GM23338 (cell line): Measurements from ENCODE around the gene SORBS2. TPM values are rescaled to one million over a fixed set of nuclear protein-coding genes. Genes with fewer than 3 reads are reported as not detected.

Source experiments
- ATAC-seq: fragments of 200-7000 bp; cut with Tn5 transposase; 3 replicates; pipeline ENCODE4 v1.9.1; 2020
- DNase-seq: peaks from one replicate; pipeline ENCODE4 v3.0.0-alpha.2; 2015; ENCODE audit warnings: low spot score
- H2AFZ ChIP-seq: fragments of 200-600 bp; sonication (generic); 2 replicates; pipeline ENCODE4 v1.8.0; 2016; ENCODE audit warnings: antibody characterized with exemption, mild to moderate bottlenecking, moderate library complexity
- H3F3A ChIP-seq: fragments of 200-600 bp; sonication (generic); replicated peaks from 2 replicates; pipeline ENCODE4 v1.8.0; 2017; ENCODE audit warnings: antibody characterized with exemption, mixed run types, low read depth
- H3K27ac ChIP-seq: fragments of 200-600 bp; sonication (generic); 2 replicates; pipeline ENCODE4 v1.6.1; 2016; ENCODE audit warnings: low read depth
- H3K27me3 ChIP-seq: fragments of 200-600 bp; sonication (generic); 2 replicates; pipeline ENCODE4 v1.8.0; 2016; ENCODE audit warnings: mild to moderate bottlenecking, mixed run types, moderate library complexity; ENCODE audit not compliant: insufficient read depth
- H3K36me3 ChIP-seq: fragments of 200-600 bp; sonication (generic); 2 replicates; pipeline ENCODE4 v1.8.0; 2016; ENCODE audit warnings: mild to moderate bottlenecking; ENCODE audit not compliant: insufficient read depth
- H3K4me1 ChIP-seq: fragments of 200-600 bp; sonication (generic); 2 replicates; pipeline ENCODE4 v1.8.0; 2016; ENCODE audit warnings: mild to moderate bottlenecking, moderate library complexity; ENCODE audit not compliant: insufficient read depth
- H3K4me2 ChIP-seq: fragments of 200-600 bp; sonication (generic); 2 replicates; pipeline ENCODE4 v1.7.1; 2017; ENCODE audit warnings: mixed run types
- H3K4me3 ChIP-seq: fragments of 200-600 bp; sonication (generic); 2 replicates; pipeline ENCODE4 v1.6.1; 2016; ENCODE audit warnings: mixed run types
- H3K79me2 ChIP-seq: fragments of 200-600 bp; sonication (generic); replicated peaks from 2 replicates; pipeline ENCODE4 v1.8.0; 2017; ENCODE audit warnings: mild to moderate bottlenecking; ENCODE audit not compliant: insufficient read depth
- H3K9me2 ChIP-seq: fragments of 200-600 bp; sonication (generic); 2 replicates; pipeline ENCODE4 v1.8.0; 2017; ENCODE audit not compliant: insufficient read depth
- H4K20me1 ChIP-seq: fragments of 200-600 bp; sonication (generic); replicated peaks from 2 replicates; pipeline ENCODE4 v1.8.0; 2017; ENCODE audit warnings: mild to moderate bottlenecking; ENCODE audit not compliant: insufficient read depth
- H3K27ac Mint-ChIP-seq: 2 replicates; pipeline ENCODE4 v1.8.0; 2020; ENCODE audit warnings: inconsistent platforms, mild to moderate bottlenecking, moderate library complexity, mixed read lengths
- H3K27me3 Mint-ChIP-seq: 3 replicates; pipeline ENCODE4 v1.8.0; 2022; ENCODE audit warnings: low read depth, mild to moderate bottlenecking, moderate library complexity, mixed read lengths, inconsistent platforms; ENCODE audit not compliant: insufficient read depth, poor library complexity
- H3K36me3 Mint-ChIP-seq: 3 replicates; pipeline ENCODE4 v1.8.0; 2021; ENCODE audit warnings: low read depth, mild to moderate bottlenecking, inconsistent platforms, moderate library complexity, mixed read lengths
- H3K4me1 Mint-ChIP-seq: 3 replicates; pipeline ENCODE4 v1.8.0; 2020; ENCODE audit warnings: mild to moderate bottlenecking, inconsistent platforms, mixed read lengths
- H3K4me3 Mint-ChIP-seq: 3 replicates; pipeline ENCODE4 v1.8.0; 2021; ENCODE audit warnings: moderate library complexity, mild to moderate bottlenecking, inconsistent platforms, mixed read lengths
- H3K9me3 Mint-ChIP-seq: 3 replicates; pipeline ENCODE4 v1.8.0; 2020; ENCODE audit warnings: moderate library complexity, mild to moderate bottlenecking, inconsistent platforms, mixed read lengths
- CREB1 ChIP-seq: fragments of 250-450 bp; sonication (Bioruptor Pico); IDR thresholded peaks from 2 replicates; pipeline ENCODE4 v1.5.0; 2020; ENCODE audit warnings: low read depth, mild to moderate bottlenecking, moderate library complexity
- CTCF ChIP-seq, 2 experiments: fragments of 200-600 bp in 1 of 2; sonication (generic) in 1 of 2; conservative IDR thresholded peaks; 2 replicates each; pipeline versions ENCODE4 v1.5.1 to v1.6.1; 2016 to 2017; ENCODE audit warnings: antibody characterized with exemption in 2 of 2, low read depth in 2 of 2, mild to moderate bottlenecking in 2 of 2, moderate library complexity in 1 of 2
- EZH2 ChIP-seq: fragments of 200-600 bp; sonication (generic); IDR thresholded peaks from one replicate; pipeline ENCODE4 v1.8.0; 2017; ENCODE audit warnings: antibody characterized with exemption, mild to moderate bottlenecking, low read depth; ENCODE audit not compliant: unreplicated experiment
- EZH2phosphoT487 ChIP-seq: fragments of 200-600 bp; sonication (generic); IDR thresholded peaks from one replicate; pipeline ENCODE4 v1.8.1; 2018; ENCODE audit warnings: antibody characterized with exemption; ENCODE audit not compliant: unreplicated experiment
- JUNB ChIP-seq: IDR thresholded peaks from one replicate; pipeline ENCODE4 v1.6.1; 2016; ENCODE audit warnings: antibody characterized with exemption; ENCODE audit not compliant: unreplicated experiment
- NANOG ChIP-seq: IDR thresholded peaks from 2 replicates; pipeline ENCODE4 v1.6.1; 2016; ENCODE audit warnings: antibody characterized with exemption, borderline replicate concordance
- POLR2AphosphoS5 ChIP-seq: IDR thresholded peaks from 2 replicates; pipeline ENCODE4 v1.6.1; 2016; ENCODE audit warnings: antibody characterized with exemption, low read depth
- REST ChIP-seq: IDR thresholded peaks from one replicate; pipeline ENCODE4 v1.6.1; 2018; ENCODE audit warnings: antibody characterized with exemption; ENCODE audit not compliant: unreplicated experiment
- ZNF114 ChIP-seq: fragments of 250-450 bp; sonication (Bioruptor Pico); IDR thresholded peaks from 2 replicates; pipeline ENCODE4 v1.5.0; 2020; ENCODE audit warnings: mild to moderate bottlenecking, moderate library complexity
- ZNF331 ChIP-seq: fragments of 250-450 bp; sonication (Bioruptor Pico); IDR thresholded peaks from 2 replicates; pipeline ENCODE4 v1.5.0; 2020; ENCODE audit warnings: low read depth, mild to moderate bottlenecking, moderate library complexity
- polyA plus RNA-seq: library from polyadenylated mRNA; unstranded; fragments of >200 nt; fragmentation: Nextera tagmentation; extraction: Ambion mirVana; gene quantifications from 2 replicates; pipeline ENCODE4 v1.2.1, GENCODE V29; 2016
- total RNA-seq: library from RNA; depleted of rRNA; stranded (reverse); fragments of >200 nt; shearing (Covaris generic); gene quantifications from 2 replicates; pipeline ENCODE4 v1.2.3, GENCODE V29; 2014
- TF ChIP-seq, protein P1 (sequence below): IDR thresholded peaks from 2 replicates; pipeline ENCODE4 v1.6.1; 2016; ENCODE audit warnings: antibody characterized with exemption
- TF ChIP-seq, protein P2 (sequence below): fragments of 250-450 bp; sonication (Bioruptor Pico); IDR thresholded peaks from 2 replicates; pipeline ENCODE4 v1.5.0; 2020; ENCODE audit warnings: mild to moderate bottlenecking, moderate library complexity

Gene SORBS2
- total and polyA plus RNA-seq, 2 experiments from 2014 or later = 17.8 to 27.6 TPM

GRCh38 chr4:185764876-185765275 is 47.1 kb downstream of the SORBS2 start (continued):
- TF ChIP-seq ZNF114 (CRISPR knock-in tag) (no peak), NANOG (no peak)

- Mint-ChIP-seq H3K4me1 (peaks cover 7% of the 10 kb centered on the region; the same call in 1 of the 3 replicates), H3K27me3 (peaks cover 2% of the 10 kb centered on the region), H3K4me3 (no peak overlapping the region), H3K27ac (no peak overlapping the region; the same call in 1 of the 2 replicates), H3K9me3 (no peaks in the 10 kb centered on the region), H3K36me3 (peaks cover 3% of the 10 kb centered on the region; the same call in 1 of the 3 replicates)
- Histone ChIP-seq H4K20me1 (no peaks in the 10 kb centered on the region), H3K4me3 (no peak overlapping the region), H3K36me3 (no peaks in the 10 kb centered on the region), H3K79me2 (no peaks in the 10 kb centered on the region), H2AFZ (no peak overlapping the region), H3K4me1 (no peaks in the 10 kb centered on the region), H3K4me2 (no peak overlapping the region), H3K27ac (no peak overlapping the region), H3K9me2 (no peaks in the 10 kb centered on the region), H3K27me3 (no peaks in the 10 kb centered on the region), H3F3A (no peaks in the 10 kb centered on the region)
- no peak for DNase-seq
- no peak for ATAC-seq
- TF ChIP-seq POLR2AphosphoS5 (no peak), REST (no peak), JUNB (no peak), EZH2phosphoT487 (no peak), CREB1 (no peak), ZNF331 (CRISPR knock-in tag) (no peak), CTCF (conservative IDR thresholded peaks at IDR 0.05; ENCODE audit: low read depth in 2 of 2) (no peak), EZH2 (no peak)
- TF ChIP-seq, protein P1, sequence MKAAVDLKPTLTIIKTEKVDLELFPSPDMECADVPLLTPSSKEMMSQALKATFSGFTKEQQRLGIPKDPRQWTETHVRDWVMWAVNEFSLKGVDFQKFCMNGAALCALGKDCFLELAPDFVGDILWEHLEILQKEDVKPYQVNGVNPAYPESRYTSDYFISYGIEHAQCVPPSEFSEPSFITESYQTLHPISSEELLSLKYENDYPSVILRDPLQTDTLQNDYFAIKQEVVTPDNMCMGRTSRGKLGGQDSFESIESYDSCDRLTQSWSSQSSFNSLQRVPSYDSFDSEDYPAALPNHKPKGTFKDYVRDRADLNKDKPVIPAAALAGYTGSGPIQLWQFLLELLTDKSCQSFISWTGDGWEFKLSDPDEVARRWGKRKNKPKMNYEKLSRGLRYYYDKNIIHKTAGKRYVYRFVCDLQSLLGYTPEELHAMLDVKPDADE = no peak
- TF ChIP-seq, protein P2, sequence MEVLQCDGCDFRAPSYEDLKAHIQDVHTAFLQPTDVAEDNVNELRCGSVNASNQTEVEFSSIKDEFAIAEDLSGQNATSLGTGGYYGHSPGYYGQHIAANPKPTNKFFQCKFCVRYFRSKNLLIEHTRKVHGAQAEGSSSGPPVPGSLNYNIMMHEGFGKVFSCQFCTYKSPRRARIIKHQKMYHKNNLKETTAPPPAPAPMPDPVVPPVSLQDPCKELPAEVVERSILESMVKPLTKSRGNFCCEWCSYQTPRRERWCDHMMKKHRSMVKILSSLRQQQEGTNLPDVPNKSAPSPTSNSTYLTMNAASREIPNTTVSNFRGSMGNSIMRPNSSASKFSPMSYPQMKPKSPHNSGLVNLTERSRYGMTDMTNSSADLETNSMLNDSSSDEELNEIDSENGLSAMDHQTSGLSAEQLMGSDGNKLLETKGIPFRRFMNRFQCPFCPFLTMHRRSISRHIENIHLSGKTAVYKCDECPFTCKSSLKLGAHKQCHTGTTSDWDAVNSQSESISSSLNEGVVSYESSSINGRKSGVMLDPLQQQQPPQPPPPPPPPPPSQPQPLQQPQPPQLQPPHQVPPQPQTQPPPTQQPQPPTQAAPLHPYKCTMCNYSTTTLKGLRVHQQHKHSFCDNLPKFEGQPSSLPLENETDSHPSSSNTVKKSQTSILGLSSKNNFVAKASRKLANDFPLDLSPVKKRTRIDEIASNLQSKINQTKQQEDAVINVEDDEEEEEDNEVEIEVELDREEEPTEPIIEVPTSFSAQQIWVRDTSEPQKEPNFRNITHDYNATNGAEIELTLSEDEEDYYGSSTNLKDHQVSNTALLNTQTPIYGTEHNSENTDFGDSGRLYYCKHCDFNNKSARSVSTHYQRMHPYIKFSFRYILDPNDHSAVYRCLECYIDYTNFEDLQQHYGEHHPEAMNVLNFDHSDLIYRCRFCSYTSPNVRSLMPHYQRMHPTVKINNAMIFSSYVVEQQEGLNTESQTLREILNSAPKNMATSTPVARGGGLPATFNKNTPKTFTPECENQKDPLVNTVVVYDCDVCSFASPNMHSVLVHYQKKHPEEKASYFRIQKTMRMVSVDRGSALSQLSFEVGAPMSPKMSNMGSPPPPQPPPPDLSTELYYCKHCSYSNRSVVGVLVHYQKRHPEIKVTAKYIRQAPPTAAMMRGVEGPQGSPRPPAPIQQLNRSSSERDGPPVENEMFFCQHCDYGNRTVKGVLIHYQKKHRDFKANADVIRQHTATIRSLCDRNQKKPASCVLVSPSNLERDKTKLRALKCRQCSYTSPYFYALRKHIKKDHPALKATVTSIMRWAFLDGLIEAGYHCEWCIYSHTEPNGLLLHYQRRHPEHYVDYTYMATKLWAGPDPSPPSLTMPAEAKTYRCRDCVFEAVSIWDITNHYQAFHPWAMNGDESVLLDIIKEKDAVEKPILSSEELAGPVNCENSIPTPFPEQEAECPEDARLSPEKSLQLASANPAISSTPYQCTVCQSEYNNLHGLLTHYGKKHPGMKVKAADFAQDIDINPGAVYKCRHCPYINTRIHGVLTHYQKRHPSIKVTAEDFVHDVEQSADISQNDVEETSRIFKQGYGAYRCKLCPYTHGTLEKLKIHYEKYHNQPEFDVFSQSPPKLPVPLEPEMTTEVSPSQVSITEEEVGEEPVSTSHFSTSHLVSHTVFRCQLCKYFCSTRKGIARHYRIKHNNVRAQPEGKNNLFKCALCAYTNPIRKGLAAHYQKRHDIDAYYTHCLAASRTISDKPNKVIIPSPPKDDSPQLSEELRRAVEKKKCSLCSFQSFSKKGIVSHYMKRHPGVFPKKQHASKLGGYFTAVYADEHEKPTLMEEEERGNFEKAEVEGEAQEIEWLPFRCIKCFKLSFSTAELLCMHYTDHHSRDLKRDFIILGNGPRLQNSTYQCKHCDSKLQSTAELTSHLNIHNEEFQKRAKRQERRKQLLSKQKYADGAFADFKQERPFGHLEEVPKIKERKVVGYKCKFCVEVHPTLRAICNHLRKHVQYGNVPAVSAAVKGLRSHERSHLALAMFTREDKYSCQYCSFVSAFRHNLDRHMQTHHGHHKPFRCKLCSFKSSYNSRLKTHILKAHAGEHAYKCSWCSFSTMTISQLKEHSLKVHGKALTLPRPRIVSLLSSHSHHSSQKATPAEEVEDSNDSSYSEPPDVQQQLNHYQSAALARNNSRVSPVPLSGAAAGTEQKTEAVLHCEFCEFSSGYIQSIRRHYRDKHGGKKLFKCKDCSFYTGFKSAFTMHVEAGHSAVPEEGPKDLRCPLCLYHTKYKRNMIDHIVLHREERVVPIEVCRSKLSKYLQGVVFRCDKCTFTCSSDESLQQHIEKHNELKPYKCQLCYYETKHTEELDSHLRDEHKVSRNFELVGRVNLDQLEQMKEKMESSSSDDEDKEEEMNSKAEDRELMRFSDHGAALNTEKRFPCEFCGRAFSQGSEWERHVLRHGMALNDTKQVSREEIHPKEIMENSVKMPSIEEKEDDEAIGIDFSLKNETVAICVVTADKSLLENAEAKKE (CRISPR knock-in tag) = no peak
These were observed 50.4 kb downstream of the SORBS2 start for GRCh38 chr4:185761352-185762235.
